NOMO-1 treated with DMSO at 0.1 percent for 48 hours (cell line): ENCODE data around the gene KSR2.
"Not testable (repeated sequence)": the region's sequence is repeated elsewhere in the genome, so short reads cannot be mapped to it uniquely, and the experiment has no call there.

ENCODE experiments used
- DNase-seq: peaks from one replicate; lab custom pipeline; 2025; ENCODE audit not compliant: unreplicated experiment; lab: John Stamatoyannopoulos, UW

Gene KSR2

DNA sequence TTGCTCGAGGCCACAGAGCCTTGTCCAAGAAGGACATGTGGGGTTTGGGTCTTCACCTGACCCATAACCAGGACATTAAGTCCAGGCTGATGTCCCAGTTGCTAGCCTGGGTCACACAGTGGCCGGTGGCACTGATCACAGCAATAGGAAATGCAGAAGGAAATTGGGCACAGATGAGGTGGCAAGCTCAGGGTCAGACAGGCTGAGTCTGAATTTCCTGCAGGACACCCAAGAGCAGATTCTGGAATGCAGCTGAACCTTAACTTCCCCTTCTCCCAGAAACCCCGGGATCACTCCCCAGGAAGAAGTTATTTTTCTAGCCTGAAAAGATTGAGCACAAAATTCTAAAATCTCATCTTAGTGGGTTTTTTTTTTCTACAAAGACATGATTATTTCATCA lies 199.9 kb downstream of the KSR2 start:
- no peak for DNase-seq

DNA sequence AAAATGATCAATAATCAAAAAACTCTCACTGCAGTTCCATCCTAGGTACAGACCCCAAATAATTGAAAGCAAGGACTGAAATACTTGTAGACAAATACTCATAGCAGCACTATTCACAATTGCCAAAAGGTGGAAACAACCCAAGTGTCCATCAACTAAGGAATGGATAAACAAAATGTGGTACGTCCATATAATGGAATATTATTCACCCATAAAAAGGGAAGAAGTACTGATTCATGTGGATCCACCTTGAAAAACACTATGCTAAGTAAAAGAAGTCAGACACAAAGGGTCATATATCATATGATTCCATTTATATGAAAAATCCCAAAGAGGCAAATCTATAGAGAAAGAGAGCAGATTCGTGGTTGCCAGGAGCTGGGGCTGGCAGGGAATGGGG lies 202.8 kb downstream of the KSR2 start:
- no peak for DNase-seq

DNA sequence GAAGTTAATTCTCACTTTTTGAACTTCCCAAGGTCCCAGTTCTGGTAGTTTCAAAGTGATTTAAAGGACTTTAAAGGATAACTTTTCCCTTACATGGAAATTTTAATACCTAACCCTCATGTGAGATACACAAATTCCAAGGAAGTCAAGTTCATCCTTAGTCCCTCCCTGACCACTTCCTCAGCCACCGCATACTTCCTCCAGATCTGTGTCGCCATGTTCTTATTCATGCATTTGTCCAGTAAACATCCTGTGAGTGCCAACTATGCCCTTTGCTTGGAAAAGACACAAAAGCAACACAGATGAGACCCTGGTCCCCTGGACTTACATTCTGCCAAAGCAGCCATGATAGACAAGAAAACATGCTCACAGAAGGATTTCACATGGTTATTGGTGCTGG lies 206.6 kb downstream of the KSR2 start:
- no peak for DNase-seq

DNA sequence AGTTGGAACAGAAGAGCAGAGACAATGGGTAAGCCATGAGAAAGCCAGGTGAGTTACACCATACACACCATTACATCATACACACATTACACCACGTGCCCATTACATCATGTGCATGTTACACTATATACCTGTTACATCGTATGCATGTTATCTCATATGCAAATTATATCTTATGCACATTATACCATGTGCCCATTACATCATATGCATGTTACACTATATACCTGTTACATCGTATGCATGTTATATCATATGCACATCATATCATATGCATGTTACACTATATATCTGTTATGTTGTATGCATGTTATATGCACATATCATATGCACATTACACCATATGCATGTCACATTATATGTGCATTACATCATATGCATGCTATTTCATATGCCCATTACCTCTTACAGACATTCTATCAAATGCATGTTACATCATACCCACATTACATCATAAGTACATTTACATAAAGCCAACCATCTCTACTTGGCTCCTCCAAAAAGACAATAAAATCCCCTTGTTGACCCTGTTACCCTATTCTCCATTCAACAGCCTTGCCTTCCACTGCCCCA lies 207.2 kb downstream of the KSR2 start:
- no peak for DNase-seq

DNA sequence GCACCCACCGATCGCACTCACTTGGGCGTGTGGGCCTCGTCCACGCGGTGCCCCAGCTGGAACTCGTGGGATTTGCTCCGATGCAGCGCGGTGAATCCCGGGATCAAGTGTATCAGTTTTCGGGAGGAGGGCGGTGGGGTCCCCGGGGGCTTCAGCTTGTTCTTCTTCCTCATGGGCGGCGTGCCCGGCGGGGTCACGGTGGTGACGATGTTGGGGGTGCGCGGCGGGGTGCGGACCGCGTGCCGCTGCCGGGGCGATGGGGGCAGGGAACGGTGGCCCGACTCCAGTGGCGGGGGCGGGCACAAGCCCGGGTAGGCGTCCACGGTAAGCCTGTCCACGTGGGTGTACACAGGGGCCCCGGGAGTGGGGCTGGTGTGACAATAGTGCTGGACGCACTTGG lies 207.8 kb downstream of the KSR2 start:
- no peak for DNase-seq

DNA sequence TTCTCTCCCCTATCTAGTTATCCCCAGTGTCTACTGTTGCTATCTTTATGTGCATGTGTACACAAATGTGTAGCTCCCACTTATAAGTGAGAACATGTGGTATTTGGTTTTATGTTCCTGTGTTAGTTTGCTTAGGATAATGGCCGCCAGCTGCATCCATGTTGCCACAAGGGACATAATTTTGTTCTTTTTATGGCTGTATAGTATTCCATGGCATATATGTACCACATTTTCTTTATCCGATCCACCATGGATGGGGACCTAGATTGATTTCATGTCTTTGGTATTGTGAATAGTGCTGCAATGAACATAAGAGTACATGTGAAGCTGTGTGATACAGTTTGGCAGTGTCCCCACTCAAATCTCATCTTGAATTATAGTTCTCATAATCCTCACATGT lies 218.1 kb downstream of the KSR2 start:
- DNase-seq = no peak

DNA sequence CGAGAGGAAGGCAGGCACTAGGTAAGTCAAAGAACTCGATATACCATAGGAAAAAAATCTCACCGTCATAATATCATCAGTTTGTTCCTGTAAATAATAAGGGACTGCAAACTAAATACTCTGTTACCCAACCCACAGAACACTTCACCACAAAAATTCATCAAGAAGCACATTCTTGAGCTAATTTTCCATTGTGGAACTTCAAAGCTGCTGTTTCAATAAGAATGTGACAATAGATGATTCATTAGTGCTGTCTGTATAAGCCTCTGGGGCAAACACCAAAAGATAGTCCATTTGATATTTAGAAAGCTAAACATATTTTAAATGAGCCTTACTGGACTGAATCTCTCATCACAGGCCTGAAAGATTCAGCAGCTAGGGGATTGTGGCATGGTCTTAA lies 219.4 kb downstream of the KSR2 start:
- no peak for DNase-seq

DNA sequence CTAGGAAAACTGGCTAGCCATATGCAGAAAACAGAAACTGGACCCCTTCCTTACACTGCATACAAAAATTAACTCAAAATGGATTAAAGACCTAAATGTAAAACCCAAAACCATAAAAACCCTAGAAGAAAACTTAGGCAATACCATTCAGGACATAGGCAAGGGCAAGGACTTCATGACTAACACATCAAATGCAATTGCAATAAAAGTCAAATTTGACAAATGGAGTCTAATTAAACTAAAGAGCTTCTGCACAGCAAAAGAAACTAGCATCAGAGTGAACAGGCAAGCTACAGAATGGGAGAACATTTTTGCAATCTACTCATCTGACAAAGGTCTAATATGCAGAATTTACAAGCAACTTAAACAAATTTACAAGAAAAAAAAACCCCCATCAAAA lies 222.4 kb downstream of the KSR2 start:
- DNase-seq = not testable (repeated sequence)

DNA sequence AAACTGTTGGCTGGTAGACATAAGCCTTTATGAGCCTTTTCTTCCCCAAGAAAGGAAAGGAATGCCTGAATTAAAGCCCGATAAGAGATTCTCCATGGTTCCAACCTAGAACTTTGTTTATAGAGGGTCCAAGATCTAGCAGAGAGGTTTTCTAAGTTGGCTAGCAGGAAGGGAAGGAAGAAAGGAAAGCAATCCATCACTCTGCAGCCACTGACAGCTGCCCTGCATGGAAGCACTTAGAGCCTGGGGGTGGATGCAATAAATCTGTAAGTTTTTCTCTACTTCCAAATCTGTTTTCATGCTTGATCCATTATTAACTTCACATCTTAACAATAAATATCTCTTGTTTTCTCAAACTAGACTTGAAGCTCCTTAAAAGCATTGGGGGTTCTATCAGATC lies 224.4 kb downstream of the KSR2 start:
- DNase-seq = no peak

DNA sequence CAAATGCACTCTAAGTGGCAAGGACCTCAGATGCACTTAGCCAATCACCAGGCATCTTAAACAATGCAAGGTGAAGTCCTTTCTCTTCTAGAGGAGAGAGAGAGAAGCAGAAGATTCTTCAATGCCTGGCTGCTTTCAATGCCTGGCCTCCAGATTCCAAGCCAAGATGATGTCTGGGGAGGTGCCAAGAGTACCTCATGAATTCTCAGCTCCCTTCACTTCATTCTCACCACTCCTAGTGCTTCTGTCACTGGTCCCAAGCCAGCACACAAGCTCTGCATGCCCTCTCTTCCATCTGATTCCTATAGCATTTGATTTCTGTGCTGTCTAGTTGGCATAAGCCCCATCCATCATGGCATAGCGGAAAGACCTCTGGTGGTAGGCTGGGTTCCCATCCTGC lies 225.0 kb downstream of the KSR2 start:
- DNase-seq = no peak

DNA sequence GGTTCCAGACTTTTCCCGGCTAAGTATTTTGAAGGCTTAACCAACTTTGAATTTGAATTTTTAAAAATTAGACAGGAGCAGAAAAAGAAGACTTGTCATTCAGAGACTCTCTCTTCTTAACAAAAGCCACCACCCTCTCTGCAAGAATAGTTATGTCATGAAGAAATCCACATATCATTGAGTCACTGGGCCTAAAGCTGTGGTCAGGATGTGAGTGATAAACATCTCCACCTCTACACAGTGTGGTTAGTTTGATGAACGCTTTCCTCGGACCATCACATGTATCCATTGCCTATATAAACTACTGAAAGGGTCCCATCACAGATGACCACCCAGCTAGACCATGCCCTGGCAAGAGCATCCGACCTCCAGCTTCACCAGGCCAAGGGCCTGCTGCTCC lies 226.1 kb downstream of the KSR2 start:
- no peak for DNase-seq

DNA sequence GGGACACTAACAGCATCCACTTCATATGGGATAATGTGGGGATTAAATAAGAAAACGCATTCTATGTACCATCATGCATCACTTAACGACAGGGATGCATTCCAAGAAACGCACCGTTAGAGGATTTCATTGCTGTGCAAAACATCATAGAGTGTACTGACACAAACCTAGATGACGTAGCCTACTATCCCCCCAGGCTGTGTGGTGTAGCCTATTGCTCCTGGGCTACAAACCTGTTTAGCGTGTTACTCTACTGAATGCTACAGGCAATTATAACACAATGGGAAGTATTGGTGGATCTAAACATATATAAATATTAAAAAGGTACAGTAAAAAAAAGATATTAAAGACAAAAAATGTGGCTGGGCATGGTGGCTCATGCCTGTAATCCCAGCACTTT lies 230.6 kb downstream of the KSR2 start:
- DNase-seq = no peak

DNA sequence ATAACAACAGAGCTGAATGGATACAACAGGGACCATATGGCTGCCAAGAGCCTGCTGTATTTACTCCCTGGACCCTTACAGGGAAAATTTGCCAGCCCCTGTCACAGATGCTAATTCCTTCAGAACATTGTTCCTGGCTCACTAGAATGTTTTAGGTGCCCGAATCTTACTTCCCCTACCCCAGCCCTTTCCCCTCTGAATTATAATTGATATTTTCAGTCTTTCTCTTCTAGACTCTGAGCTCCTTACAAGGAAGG lies 235.3 kb downstream of the KSR2 start:
- no peak for DNase-seq

DNA sequence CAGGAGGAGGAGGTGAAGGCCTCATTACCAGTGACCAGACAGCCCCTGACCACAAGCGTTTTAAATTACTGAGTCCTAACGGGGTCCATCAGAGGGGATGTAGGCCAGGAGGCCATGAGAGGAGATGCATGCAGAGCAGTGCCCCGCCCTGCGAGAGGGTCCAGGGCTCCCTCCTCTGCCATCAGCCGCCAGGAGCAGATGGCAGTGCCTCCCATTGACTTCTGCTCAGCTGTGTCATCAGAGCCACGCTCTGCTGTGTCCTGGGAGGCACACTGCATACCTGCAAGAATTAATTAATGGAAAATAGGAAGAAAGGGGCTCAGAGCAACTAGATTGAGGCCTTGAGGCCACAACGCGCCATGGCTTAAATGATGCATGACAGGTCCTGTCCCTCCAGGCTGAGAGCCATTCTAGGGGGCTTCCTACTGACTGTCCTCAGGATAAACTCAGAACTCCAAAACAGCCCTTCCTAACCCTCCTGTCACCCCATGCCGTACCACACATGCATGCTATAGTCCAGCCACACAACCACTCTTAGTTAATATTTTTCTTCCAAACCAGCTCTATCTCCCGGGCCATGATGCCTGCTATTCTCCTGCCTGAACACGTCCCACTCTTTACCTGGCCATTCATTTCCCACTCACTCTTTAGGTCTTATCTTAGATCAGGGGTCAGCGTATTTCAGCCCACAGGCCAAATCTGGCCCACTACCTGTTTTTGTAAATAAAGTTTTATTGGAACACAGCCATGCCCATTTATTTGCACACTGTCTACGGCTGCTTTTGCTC lies 235.8 kb downstream of the KSR2 start:
- no peak for DNase-seq

DNA sequence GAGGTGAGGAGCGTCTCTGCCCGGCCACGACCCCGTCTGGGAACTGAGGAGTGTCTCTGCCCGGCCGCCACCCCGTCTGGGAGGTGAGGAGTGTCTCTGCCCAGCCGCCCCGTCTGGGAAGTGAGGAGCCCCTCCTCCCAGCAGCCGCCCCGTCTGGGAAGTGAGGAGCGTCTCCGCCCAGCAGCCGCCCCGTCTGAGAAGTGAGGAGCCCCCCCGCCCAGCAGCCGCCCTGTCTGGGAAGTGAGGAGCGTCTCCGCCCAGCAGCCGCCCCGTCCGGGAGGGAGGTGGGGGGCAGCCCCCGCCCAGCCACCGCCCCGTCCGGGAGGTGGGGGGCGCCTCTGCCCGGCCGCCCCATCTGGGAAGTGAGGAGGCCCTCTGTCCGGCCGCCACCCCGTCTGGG lies 237.7 kb downstream of the KSR2 start:
- DNase-seq = not testable (repeated sequence)

DNA sequence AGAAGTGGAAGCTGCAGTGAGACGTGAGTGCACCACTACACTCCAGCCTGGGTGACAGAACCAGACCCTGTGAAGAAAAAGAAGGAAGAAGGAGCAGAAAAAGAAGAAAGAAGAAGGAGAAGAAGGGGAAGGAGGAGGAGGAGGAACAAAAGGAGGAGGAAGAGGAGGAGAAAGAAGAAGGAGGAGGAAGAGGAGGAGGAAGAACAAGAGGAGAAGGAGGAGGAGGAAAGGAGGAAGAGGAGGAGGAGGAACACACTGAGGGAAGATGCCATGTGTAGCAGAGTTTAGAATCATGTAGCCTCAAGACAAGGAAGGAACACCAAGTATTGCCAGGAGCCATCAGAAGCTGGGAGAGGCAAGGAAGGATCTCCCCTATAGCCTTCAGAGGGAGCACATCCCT lies 241.5 kb downstream of the KSR2 start:
- no peak for DNase-seq

DNA sequence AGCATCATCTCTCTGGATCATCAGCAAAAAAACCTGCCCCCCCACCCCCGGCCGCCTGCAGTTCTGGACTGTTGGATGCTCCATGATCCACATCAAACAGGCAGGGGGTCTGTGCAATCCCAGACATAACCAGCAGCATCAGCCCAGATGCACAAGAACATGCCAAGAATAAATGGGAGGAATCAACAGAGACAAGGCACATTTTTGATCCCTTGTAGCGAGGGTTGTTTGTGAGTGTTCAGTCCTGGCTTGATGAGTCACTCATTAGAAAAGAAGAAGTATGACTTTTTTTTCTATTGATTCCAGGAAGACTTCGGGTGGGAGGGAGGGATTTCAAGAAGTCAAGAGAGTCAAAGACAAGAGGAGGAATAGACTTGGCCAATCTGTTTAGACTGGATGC lies 244.2 kb downstream of the KSR2 start:
- peak; percentile 54 for DNase-seq

DNA sequence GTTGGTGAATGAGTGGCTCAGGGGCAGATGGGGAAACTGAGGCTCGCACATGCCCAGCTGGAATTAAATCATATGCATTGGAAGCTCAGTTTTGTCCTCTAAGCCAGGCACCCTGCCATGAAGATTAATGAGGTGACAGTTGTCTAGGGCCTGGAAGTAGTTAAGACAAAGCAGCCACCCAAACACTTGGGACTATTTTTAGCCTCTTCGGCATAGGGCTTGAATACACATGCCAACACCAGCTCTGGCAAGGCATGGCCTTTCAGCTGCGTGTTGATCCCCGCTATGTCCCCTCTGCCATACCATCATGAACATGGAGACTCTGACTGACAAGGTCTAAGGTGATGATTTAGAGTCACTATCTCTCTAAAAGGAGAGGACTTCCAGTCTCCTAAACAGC lies 250.2 kb downstream of the KSR2 start:
- no peak for DNase-seq

DNA sequence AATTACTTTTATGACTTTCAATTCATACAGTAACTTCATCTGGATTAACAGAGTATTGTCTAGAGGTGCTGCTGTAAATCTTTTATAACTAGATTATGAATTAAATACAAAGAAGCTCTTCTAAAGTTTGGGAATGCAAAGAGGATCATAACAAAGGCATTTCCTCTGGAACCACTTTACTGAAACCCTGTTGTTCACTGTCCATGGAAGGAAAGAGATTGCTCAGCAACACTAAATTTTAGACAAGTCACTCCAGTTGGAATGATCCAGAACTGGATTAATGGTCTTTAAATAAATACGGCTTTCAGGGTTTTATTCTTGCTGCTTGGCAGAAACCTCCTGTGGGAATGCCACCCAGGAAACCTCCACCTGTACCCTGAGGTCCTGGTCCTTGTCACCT lies 250.6 kb downstream of the KSR2 start:
- no peak for DNase-seq

DNA sequence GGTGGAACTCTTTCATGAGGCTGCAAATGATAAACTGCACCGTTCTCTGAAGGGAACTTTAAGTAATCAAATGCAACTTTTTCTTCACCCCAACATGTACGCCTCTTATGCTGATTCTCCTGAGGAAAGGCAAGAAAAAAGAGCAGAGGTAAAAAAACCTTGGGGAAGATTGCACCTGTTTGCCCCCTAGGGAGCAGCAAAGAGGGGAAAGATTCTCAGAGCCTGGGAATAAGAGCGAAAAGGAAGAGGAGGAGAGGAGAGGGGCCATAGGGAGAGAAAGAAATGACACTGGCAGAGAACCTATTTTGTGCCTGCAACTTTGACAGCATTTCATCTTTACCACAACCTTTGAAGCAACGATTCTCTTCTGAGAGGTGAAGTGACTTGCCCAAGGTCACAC lies 254.6 kb downstream of the KSR2 start:
- DNase-seq = no peak

DNA sequence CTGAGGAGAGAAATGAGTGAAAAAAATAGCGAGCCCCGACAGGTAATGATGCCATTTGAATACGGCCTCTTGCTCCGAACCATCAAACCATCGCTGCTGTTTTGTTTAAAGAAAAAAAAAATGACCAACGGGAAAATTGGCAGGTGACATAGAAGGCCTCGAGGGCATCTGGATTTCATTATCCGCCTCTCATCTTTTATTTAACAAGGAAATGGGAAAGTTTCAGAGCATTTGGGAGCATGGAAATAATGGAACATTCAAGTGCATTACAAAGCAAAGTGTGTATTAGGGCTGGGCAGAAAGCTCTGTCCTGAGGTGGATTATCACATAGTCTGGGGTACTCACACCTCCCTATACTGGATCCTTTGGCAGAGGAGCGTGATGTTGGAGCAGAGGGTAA lies 258.7 kb downstream of the KSR2 start:
- no peak for DNase-seq

DNA sequence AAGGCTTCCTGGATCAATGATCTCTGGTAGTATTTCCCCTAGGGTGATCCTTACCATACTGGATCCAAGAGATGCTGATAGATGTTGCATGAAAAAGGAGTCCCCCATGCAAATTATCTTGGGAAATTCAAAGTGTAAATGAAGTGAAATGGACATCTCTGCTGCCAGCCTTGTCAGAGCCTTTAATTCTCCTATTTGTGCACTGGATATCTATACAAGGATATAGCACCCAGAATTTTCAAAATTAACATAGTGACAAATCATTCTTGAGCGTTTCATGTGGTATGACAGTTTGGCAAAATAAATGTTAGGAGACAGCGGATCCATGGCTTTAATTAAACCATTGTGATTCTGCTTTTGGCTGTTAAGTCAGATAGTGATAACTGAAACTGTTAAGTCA lies 260.9 kb downstream of the KSR2 start:
- no peak for DNase-seq

DNA sequence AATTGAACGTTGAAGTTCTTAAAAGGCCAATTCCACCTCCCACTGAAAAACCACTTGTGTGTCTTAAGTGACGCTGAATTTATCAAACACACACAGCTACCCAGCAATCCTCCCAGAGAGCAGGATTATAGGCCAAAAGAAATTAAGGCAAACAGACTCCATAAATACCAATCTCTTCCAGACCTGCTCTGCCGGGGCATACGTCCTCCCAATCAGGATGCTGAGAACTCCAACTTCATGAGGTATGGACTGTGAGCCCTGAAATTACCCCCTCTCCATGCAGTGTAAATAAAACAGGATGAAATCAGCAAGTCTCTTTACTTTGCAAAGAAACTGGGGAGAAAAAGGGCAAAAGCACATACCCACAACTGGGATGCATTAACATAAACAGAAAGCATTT lies 265.2 kb downstream of the KSR2 start:
- no peak for DNase-seq
